GM20431 (cell line): Measurements from ENCODE around the gene PINLYP.

Source experiments
- in situ Hi-C: fragments of 300-500 bp; cut with MseI, MboI; formaldehyde crosslinking; loops from one replicate; pipeline ENCODE4 v1.15.0; 2020; ENCODE audit warnings: low sequenced_read_pairs; ENCODE audit not compliant: unreplicated experiment

The PINLYP gene

GRCh38 chr19:43623889-43624670, 48.5 kb downstream of the PINLYP start:
- in situ Hi-C loops = loop anchor here (10.0 kb wide), 1 partner anchor 191 kb away; no protein-coding TSS in a partner anchor

- in situ Hi-C loops = loop anchor here (10.0 kb wide), 1 partner anchor 190 kb away; no protein-coding TSS in a partner anchor
These were observed 49.3 kb downstream of the PINLYP start for GRCh38 chr19:43624933-43625332.

GRCh38 chr19:43625918-43626579, 50.4 kb downstream of the PINLYP start:
- in situ Hi-C loops = loop anchor here (10.0 kb wide), 1 partner anchor 189 kb away; no protein-coding TSS in a partner anchor

- in situ Hi-C loops = loop anchor here (10.0 kb wide), 1 partner anchor 188 kb away; no protein-coding TSS in a partner anchor
These were observed 51.2 kb downstream of the PINLYP start for GRCh38 chr19:43626838-43627237.

- in situ Hi-C loops = loop anchor here (10.0 kb wide), 1 partner anchor 186 kb away; no protein-coding TSS in a partner anchor
These were observed 53.2 kb downstream of the PINLYP start for GRCh38 chr19:43628646-43629326.

- in situ Hi-C loops = no loop called here
These were observed 55.9 kb downstream of the PINLYP start for GRCh38 chr19:43631491-43631890.
